Activated CD8-positive, alpha-beta T cell treated with anti-CD3 and anti-CD28 coated beads, Interleukin-2, amount 10 ng/mL, durations not matched to agents 7 days and 5 days (primary cell): ENCODE data around the gene NABP2. TPM values are rescaled to one million over a fixed set of nuclear protein-coding genes. Genes with fewer than 3 reads are reported as not detected.

ENCODE experiments used
- ATAC-seq: fragments of 150-1000 bp; cut with Tn5 transposase; one replicate; pipeline ENCODE4 v1.10.0; 2021; ENCODE audit warnings: moderate library complexity
- CTCF ChIA-PET: fragments of 350-600 bp; sonication (Branson Sonifier 250); formaldehyde crosslinking; loops from one replicate; lab custom pipeline; 2021; ENCODE audit warnings: antibody characterized with exemption; lab: Charles Lee
- POLR2A ChIA-PET: fragments of 350-600 bp; sonication (Branson Sonifier 250); formaldehyde crosslinking; loops from one replicate; lab custom pipeline; 2021; ENCODE audit warnings: antibody characterized with exemption; lab: Charles Lee
- DNase-seq: peaks from one replicate; pipeline ENCODE4 v3.0.0-alpha.2; 2020
- H3K27ac Mint-ChIP-seq: one replicate; pipeline ENCODE4 v1.8.0; 2021; ENCODE audit warnings: mild to moderate bottlenecking, mixed read lengths
- H3K27me3 Mint-ChIP-seq: one replicate; pipeline ENCODE4 v1.8.0; 2021; ENCODE audit warnings: low read depth, mixed read lengths
- H3K36me3 Mint-ChIP-seq: one replicate; pipeline ENCODE4 v1.8.0; 2021; ENCODE audit warnings: low read depth, mixed read lengths
- H3K4me1 Mint-ChIP-seq: one replicate; pipeline ENCODE4 v1.8.0; 2021; ENCODE audit warnings: low read depth, mixed read lengths
- H3K4me3 Mint-ChIP-seq: one replicate; pipeline ENCODE4 v1.8.0; 2021; ENCODE audit warnings: mild to moderate bottlenecking, mixed read lengths
- H3K9me3 Mint-ChIP-seq: one replicate; pipeline ENCODE4 v1.8.0; 2022; ENCODE audit warnings: mixed read lengths; ENCODE audit not compliant: insufficient read depth
- total RNA-seq, 2 experiments: library from RNA; stranded (reverse); gene quantifications; one replicate each; pipeline ENCODE4 v1.2.3, GENCODE V29; 2021

Gene NABP2
- total RNA-seq, 2 experiments from 2014 or later, result 64.3 to 69.5 TPM

- ATAC-seq, result no peak
- CTCF ChIA-PET, result interaction anchor here (1.2 kb wide), 1 partner anchor 36 kb away, joined by 3 read pairs; no protein-coding TSS in a partner anchor
- Mint-ChIP-seq H3K27me3 (no peaks in the 10 kb centered on the region), H3K9me3 (no peaks in the 10 kb centered on the region), H3K36me3 (peaks cover 60% of the 10 kb centered on the region), H3K27ac (no peak overlapping the region), H3K4me3 (no peak overlapping the region), H3K4me1 (no peaks in the 10 kb centered on the region)
- DNase-seq, result no peak
- POLR2A ChIA-PET, result no interaction called here
These were observed 50.2 kb downstream of the NABP2 start for GRCh38 chr12:56274299-56274698.

GRCh38 chr12:56278905-56279304 is 54.8 kb downstream of the NABP2 start:
- DNase-seq, result no peak
- Mint-ChIP-seq H3K27me3 (no peaks in the 10 kb centered on the region), H3K27ac (no peak overlapping the region), H3K9me3 (no peaks in the 10 kb centered on the region), H3K4me1 (no peaks in the 10 kb centered on the region), H3K36me3 (peaks cover 55% of the 10 kb centered on the region), H3K4me3 (no peak overlapping the region)
- ChIA-PET CTCF (interaction anchor here (1.0 to 1.6 kb wide), 4 partner anchors 12 to 185 kb away, joined by 3 to 4 read pairs (median 4); partner anchors contain the start of gene COQ10A), POLR2A (interaction anchor here (1.3 kb wide), 1 partner anchor 13 kb away, joined by 4 read pairs; no protein-coding TSS in a partner anchor)
- no peak for ATAC-seq

Other genes starting within 250 kb of the NABP2 start
- 1 to 10 TPM; 5.8 to 6.8 TPM for gene SUOX, start 227.1 kb upstream of the NABP2 start, total RNA-seq
- 10 to 100 TPM; 19.9 to 20.7 TPM for gene IKZF4, start 203.3 kb upstream of the NABP2 start, total RNA-seq
- 10 to 100 TPM; 25.2 to 27.2 TPM for gene RPS26, start 182.4 kb upstream of the NABP2 start, total RNA-seq
- gene ERBB3, start 144.2 kb upstream of the NABP2 start, total RNA-seq, result 1 to 10 TPM; 5.4 to 5.9 TPM
- 100 to 1,000 TPM; 316 to 323 TPM for gene PA2G4, start 119.8 kb upstream of the NABP2 start, total RNA-seq
- 1,000 to 10,000 TPM; 3,845 to 4,046 TPM for gene RPL41, start 107.7 kb upstream of the NABP2 start, total RNA-seq
- gene ZC3H10, start 106.1 kb upstream of the NABP2 start, total RNA-seq, result 10 to 100 TPM in 1 of 2 experiments, 1 to 10 TPM in 1; 9.1 to 10.6 TPM
- 100 to 1,000 TPM; 317 to 333 TPM for gene ESYT1, start 96.1 kb upstream of the NABP2 start, total RNA-seq
- gene MYL6B, start 71.8 kb upstream of the NABP2 start, total RNA-seq, result 10 to 100 TPM; 60.0 to 60.7 TPM
- 1,000 to 10,000 TPM; 1,527 to 1,542 TPM for gene MYL6, start 66.0 kb upstream of the NABP2 start, total RNA-seq
- gene SMARCC2, start 34.9 kb upstream of the NABP2 start, total RNA-seq, result 100 to 1,000 TPM; 144 to 154 TPM
- 10 to 100 TPM; 27.9 to 32.9 TPM for gene RNF41, start 2.4 kb upstream of the NABP2 start, total RNA-seq
- under 1 TPM in 1 of 2 experiments, not detected in 1; 0.52 TPM for gene SLC39A5, start 5.7 kb downstream of the NABP2 start, total RNA-seq
- 10 to 100 TPM; 54.5 to 55.0 TPM for gene ANKRD52, start 34.0 kb downstream of the NABP2 start, total RNA-seq
- gene COQ10A, start 42.6 kb downstream of the NABP2 start, total RNA-seq, result 10 to 100 TPM; 19.6 to 19.7 TPM
- gene CS, start 76.0 kb downstream of the NABP2 start, total RNA-seq, result 100 to 1,000 TPM; 218 to 228 TPM
- 100 to 1,000 TPM; 112 to 113 TPM for gene CNPY2, start 91.6 kb downstream of the NABP2 start, total RNA-seq
- 10 to 100 TPM; 61.8 to 63.7 TPM for gene PAN2, start 109.7 kb downstream of the NABP2 start, total RNA-seq
- gene IL23A, start 114.5 kb downstream of the NABP2 start, total RNA-seq, result 1 to 10 TPM; 3.5 to 3.7 TPM
- 100 to 1,000 TPM; 193 to 194 TPM for gene STAT2, start 135.8 kb downstream of the NABP2 start, total RNA-seq
- not detected for gene APOF, start 138.5 kb downstream of the NABP2 start, total RNA-seq
- 10 to 100 TPM; 62.7 to 65.7 TPM for gene TIMELESS, start 225.1 kb downstream of the NABP2 start, total RNA-seq
- not detected for gene MIP, start 230.3 kb downstream of the NABP2 start, total RNA-seq
- 1 to 10 TPM; 2.9 to 3.1 TPM for gene SPRYD4, start 244.2 kb downstream of the NABP2 start, total RNA-seq